Measurements from ENCODE around the gene PLEKHA6. TPM values are rescaled to one million over a fixed set of nuclear protein-coding genes. Genes with fewer than 3 reads are reported as not detected.

PLEKHA6 gene
- total and polyA plus RNA-seq, 2 experiments from 2014 or later = 2.8 to 6.2 TPM

GRCh38 chr1:204201348-204202040 lies 158.2 kb downstream of the PLEKHA6 start (continued):
- TF ChIP-seq REST (IDR thresholded peaks at IDR 0.05; ENCODE audit: unreplicated experiment) = no peak
- TF ChIP-seq EZH2phosphoT487 (IDR thresholded peaks at IDR 0.05; ENCODE audit: unreplicated experiment) = no peak
- TF ChIP-seq STAT1 (IDR thresholded peaks at IDR 0.05; ENCODE audit: unreplicated experiment) = no peak
- TF ChIP-seq EZH2 (IDR thresholded peaks at IDR 0.05; ENCODE audit: low read depth, unreplicated experiment) = no peak
- no peak for TF ChIP-seq NANOG (IDR thresholded peaks at IDR 0.05; ENCODE audit: borderline replicate concordance)

DNA sequence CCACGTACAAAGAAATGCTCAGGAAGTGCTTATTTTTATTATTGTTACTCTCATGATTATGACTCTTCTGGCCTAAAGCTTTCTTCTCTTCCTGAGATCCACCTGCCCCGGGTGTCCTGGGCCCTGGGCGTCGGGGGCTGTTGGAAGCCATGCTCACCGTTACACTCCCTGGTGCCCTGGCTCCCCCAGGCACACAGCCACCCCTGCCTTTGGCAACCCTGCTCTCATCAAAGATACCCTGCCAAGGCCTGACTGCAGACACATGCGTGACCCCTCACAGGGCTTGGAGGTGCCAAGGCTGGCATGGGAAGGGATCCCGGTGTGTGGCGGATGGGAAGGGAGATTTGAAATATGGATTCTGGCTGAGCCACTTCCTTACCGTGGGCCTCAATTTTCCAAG lies 160.2 kb downstream of the PLEKHA6 start:
- Histone ChIP-seq H3F3A (replicated peaks; ENCODE audit: low read depth) (no peaks in the 10 kb centered on the region), H3K27ac (ENCODE audit: low read depth) (no peak overlapping the region), H3K4me2 (no peak overlapping the region), H4K20me1 (replicated peaks; ENCODE audit: insufficient read depth) (no peaks in the 10 kb centered on the region; the same call in 1 of the 2 replicates), H3K36me3 (ENCODE audit: insufficient read depth) (no peaks in the 10 kb centered on the region), H3K27me3 (ENCODE audit: insufficient read depth) (no peaks in the 10 kb centered on the region), H3K79me2 (replicated peaks; ENCODE audit: insufficient read depth) (no peaks in the 10 kb centered on the region), H2AFZ (no peak overlapping the region), H3K4me1 (ENCODE audit: insufficient read depth) (no peaks in the 10 kb centered on the region; the same call in 1 of the 2 replicates), H3K4me3 (no peak overlapping the region), H3K9me2 (ENCODE audit: insufficient read depth) (no peaks in the 10 kb centered on the region)
- peaks cover 5% of the 10 kb centered on the region for H3K27me3 Mint-ChIP-seq (ENCODE audit: insufficient read depth, low read depth, poor library complexity)
- ATAC-seq = no peak
- no peaks in the 10 kb centered on the region; the same call in 2 of the 3 replicates for H3K9me3 Mint-ChIP-seq
- H3K4me3 Mint-ChIP-seq = no peak overlapping the region
- no peak for TF ChIP-seq REST (IDR thresholded peaks at IDR 0.05; ENCODE audit: unreplicated experiment)
- no peak for TF ChIP-seq EZH2 (IDR thresholded peaks at IDR 0.05; ENCODE audit: low read depth, unreplicated experiment)
- no peak for TF ChIP-seq JUNB (IDR thresholded peaks at IDR 0.05; ENCODE audit: unreplicated experiment)
- no peak for TF ChIP-seq CTCF (conservative IDR thresholded peaks at IDR 0.05; ENCODE audit: low read depth in 2 of 2)
- no peak for TF ChIP-seq NANOG (IDR thresholded peaks at IDR 0.05; ENCODE audit: borderline replicate concordance)
- no peak for TF ChIP-seq ZNF462 (CRISPR knock-in tag; IDR thresholded peaks at IDR 0.05)
- H3K27ac Mint-ChIP-seq = no peak overlapping the region
- no peak for DNase-seq (ENCODE audit: low spot score)
- no peaks in the 10 kb centered on the region for H3K36me3 Mint-ChIP-seq (ENCODE audit: low read depth)
- peaks cover 10% of the 10 kb centered on the region; the same call in 2 of the 3 replicates for H3K4me1 Mint-ChIP-seq

All from GM23338 (cell line).